ENCODE data around the gene LMAN2.

GRCh38 chr5:177333420-177334154, 17.9 kb downstream of the LMAN2 start:
- TF ChIP-seq CTCF (IDR thresholded peaks at IDR 0.05) (no peak), EP300 (IDR thresholded peaks at IDR 0.05) (no peak), POLR2AphosphoS5 (IDR thresholded peaks at IDR 0.05) (no peak)

Measured in suprapubic skin (tissue), 4 donors.